Measurements from ENCODE around the gene CSAG1. TPM values are rescaled to one million over a fixed set of nuclear protein-coding genes. Genes with fewer than 3 reads are reported as not detected.

Gene CSAG1
- total RNA-seq, 1 experiment from 2014 or later: not detected

Other genes with a start within 250 kb of the CSAG1 start
- 0.05 TPM in 1 of 2 replicates, not detected in the other for gene GABRQ, start 95.8 kb downstream of the CSAG1 start, total RNA-seq (2022)
- not detected in 2 replicates for gene MAGEA3, start 34.9 kb downstream of the CSAG1 start, total RNA-seq (2022)
- not detected in 2 replicates for gene CSAG2, start 24.4 kb downstream of the CSAG1 start, total RNA-seq (2022)
- not detected in 2 replicates for gene MAGEA2B, start 19.1 kb downstream of the CSAG1 start, total RNA-seq (2022)
- not detected in 2 replicates for gene MAGEA12, start within 50 bp of the CSAG1 start, total RNA-seq (2022)
- gene MAGEA2, start 20.1 kb upstream of the CSAG1 start, total RNA-seq (2022): not detected in 2 replicates
- gene CSAG3, start 25.5 kb upstream of the CSAG1 start, total RNA-seq (2022): not detected in 2 replicates
- gene MAGEA6, start 36.0 kb upstream of the CSAG1 start, total RNA-seq (2022): not detected in 2 replicates
- gene CETN2, start 97.0 kb upstream of the CSAG1 start, total RNA-seq (2022): 22.5 and 29.3 TPM in 2 replicates
- gene NSDHL, start 97.3 kb upstream of the CSAG1 start, total RNA-seq (2022): 12.8 and 13.7 TPM in 2 replicates
- gene ZNF185, start 164.3 kb upstream of the CSAG1 start, total RNA-seq (2022): 14.2 and 17.8 TPM in 2 replicates